Retinal pigment epithelial cell (primary cell): Measurements from ENCODE around the gene ZBTB7A.

ENCODE experiments used
- DNase-seq: peaks from one replicate; pipeline ENCODE4 v3.0.0-alpha.2; 2010; ENCODE audit warnings: low read depth
- H3K4me3 ChIP-seq: 2 replicates; pipeline ENCODE4 v1.5.1; 2011; ENCODE audit warnings: mild to moderate bottlenecking, low read length, control low read depth, moderate library complexity
- CTCF ChIP-seq: conservative IDR thresholded peaks from 2 replicates; pipeline ENCODE4 v1.5.1; 2011; ENCODE audit warnings: low read depth, low read length, control low read depth, inconsistent platforms

The ZBTB7A gene

DNA sequence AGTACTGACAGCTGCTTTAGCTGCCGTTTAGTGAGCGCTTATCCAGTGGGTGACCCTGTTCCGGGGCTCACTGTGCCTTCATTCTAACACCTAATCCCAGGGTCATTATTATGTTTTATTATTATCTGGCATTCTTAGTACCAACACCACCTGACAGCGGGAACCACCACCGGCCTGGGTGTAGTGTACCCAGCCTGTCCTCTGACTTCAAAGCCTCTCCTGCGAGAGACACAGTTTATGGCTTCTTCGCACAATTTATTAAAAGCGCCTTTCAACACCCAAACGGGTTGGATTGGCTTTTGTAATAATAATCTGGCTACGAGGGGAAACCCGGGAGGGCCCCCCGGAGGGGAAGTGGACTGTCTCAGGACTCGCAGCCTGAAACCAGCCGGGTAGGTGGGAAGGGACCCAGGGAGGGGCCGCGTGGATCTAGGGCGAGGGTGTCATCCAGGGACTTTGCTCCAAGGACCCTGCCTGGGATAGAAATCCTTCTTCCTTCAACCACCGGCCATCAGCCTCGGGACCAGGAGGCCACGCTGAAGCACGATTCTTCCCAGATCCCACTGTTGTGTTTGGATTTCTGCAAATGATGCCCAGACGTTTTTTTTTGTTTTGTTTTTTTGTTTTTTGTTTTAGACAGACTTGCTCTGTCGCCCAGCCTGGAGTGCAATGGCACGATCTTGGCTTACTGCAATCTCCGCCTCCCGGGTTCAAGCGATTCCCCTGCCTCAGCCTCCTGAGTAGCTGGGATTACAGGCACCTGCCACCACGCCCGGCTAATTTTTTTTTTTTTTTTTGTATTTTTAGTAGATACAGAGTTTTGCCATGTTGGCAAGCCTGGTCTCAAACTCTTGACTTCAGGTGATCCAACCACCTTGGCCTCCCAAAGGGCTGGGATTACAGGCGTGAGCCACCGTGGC is 1.6 kb upstream of the ZBTB7A start:
- H3K4me3 ChIP-seq, result peak overlapping the region; percentile 15
- no peak for TF ChIP-seq CTCF
- DNase-seq, result no peak

- peak overlapping the region; percentile 39 for H3K4me3 ChIP-seq
- no peak for TF ChIP-seq CTCF
- DNase-seq, result no peak
These were observed 822 bp upstream of the ZBTB7A start for GRCh38 chr19:4067396-4068046.

DNA sequence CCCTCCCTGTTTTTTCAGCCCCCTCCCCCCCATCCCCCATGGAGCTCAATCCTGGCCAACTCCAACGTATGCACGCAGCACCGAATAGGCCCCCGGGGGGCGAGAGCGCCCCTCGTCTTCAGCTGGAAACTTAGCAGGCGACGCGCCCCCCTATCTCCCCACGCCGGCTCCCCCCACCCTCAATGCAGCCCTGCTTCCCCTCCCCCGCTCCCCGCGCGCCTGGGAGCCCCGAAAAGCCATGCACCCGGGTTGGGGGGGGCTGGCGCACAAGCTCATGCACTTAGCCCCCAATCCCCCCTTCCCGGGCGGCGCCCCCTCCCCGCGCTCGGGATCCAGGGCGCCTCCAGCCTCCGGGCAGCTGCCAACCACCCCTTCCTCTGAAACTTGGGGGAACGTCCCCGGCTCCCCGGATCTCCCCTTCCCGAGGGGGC is 508 bp downstream of the ZBTB7A start:
- peak overlapping the region; percentile 68 for H3K4me3 ChIP-seq
- TF ChIP-seq CTCF, result no peak
- no peak for DNase-seq

GRCh38 chr19:4065430-4066175 is 1.1 kb downstream of the ZBTB7A start:
- H3K4me3 ChIP-seq, result peak overlapping the region; percentile 68
- peak; percentile 90 for DNase-seq
- no peak for TF ChIP-seq CTCF

GRCh38 chr19:4064496-4065260 is 2.0 kb downstream of the ZBTB7A start:
- peak overlapping the region; percentile 71 for H3K4me3 ChIP-seq
- TF ChIP-seq CTCF, result no peak
- DNase-seq, result no peak

GRCh38 chr19:4064149-4064495 is 2.6 kb downstream of the ZBTB7A start:
- TF ChIP-seq CTCF, result no peak
- no peak for DNase-seq
- peak overlapping the region; percentile 71 for H3K4me3 ChIP-seq
